Lung (tissue), 12 donors: Measurements from ENCODE around the gene ABHD16B. TPM values are rescaled to one million over a fixed set of nuclear protein-coding genes. Genes with fewer than 3 reads are reported as not detected.

Experiments used
- ATAC-seq: fragments of 200-7000 bp; cut with Tn5 transposase; one replicate; pipeline ENCODE4 v1.9.1; 2020; ENCODE audit warnings: moderate number of reproducible peaks; ENCODE audit not compliant: insufficient read depth, low FRiP score
- DNase-seq, 3 donors: peaks; one replicate each; pipeline ENCODE4 v3.0.0-alpha.2; 2013 to 2017
- H3K27ac ChIP-seq, 2 donors: one replicate each; pipeline ENCODE4 v1.5.1; 2013; ENCODE audit warnings: mild to moderate bottlenecking in 2 of 2, moderate library complexity in 2 of 2, control low read depth in 1 of 2, inconsistent platforms in 1 of 2, low read depth in 1 of 2, low read length in 1 of 2
- H3K27me3 ChIP-seq, 3 donors: one replicate each; pipeline ENCODE4 v1.5.1; 2013; ENCODE audit warnings: low read length in 2 of 3; ENCODE audit not compliant: control insufficient read depth in 3 of 3, insufficient read depth in 3 of 3
- H3K36me3 ChIP-seq, 4 donors: one replicate each; pipeline ENCODE4 v1.5.1; 2013; ENCODE audit warnings: low read length in 4 of 4, mild to moderate bottlenecking in 1 of 4, moderate library complexity in 1 of 4; ENCODE audit not compliant: control insufficient read depth in 4 of 4, insufficient read depth in 4 of 4
- H3K4me1 ChIP-seq, 5 donors: one replicate each; pipeline ENCODE4 v1.5.1; 2013; ENCODE audit warnings: low read length in 5 of 5, mild to moderate bottlenecking in 2 of 5, moderate library complexity in 1 of 5; ENCODE audit not compliant: control insufficient read depth in 5 of 5, insufficient read depth in 5 of 5
- H3K4me3 ChIP-seq: one replicate; pipeline ENCODE4 v1.5.1; 2013; ENCODE audit warnings: mild to moderate bottlenecking, control low read depth, moderate library complexity
- H3K9ac ChIP-seq, 2 donors: one replicate each; pipeline ENCODE4 v1.5.1; 2013; ENCODE audit warnings: low read length in 2 of 2, control low read depth in 1 of 2; ENCODE audit not compliant: insufficient read depth in 1 of 2
- H3K9me3 ChIP-seq, 4 donors: one replicate each; pipeline ENCODE4 v1.5.1; 2013; ENCODE audit warnings: low read length in 3 of 4, mild to moderate bottlenecking in 1 of 4, moderate library complexity in 1 of 4; ENCODE audit not compliant: control insufficient read depth in 4 of 4, insufficient read depth in 3 of 4
- WGBS, 2 donors: extraction: QIAGEN DNeasy Blood & Tissue Kit; methylation state at CpG; one replicate each; pipeline ENCODE4 v1.1.7; 2013; 5-methylcytosine and 5-hydroxymethylcytosine counted together
- polyA plus RNA-seq, 2 donors: library from polyadenylated mRNA; stranded (reverse); fragments of 200-250 nt; gene quantifications; one replicate each; pipeline ENCODE4 v1.2.1, GENCODE V29; 2013
- total RNA-seq, 2 donors: library from RNA; depleted of rRNA in 1 of 2; stranded (reverse); fragments of >200 nt in 1 of 2; gene quantifications; one replicate each; pipeline ENCODE4 v1.2.1, GENCODE V29; 2014 to 2021
- TF ChIP-seq, protein P1 (sequence below): IDR thresholded peaks from 2 replicates; pipeline ENCODE4 v1.5.1; 2012; ENCODE audit warnings: mild to moderate bottlenecking; ENCODE audit errors: control extremely low read depth, extremely low read depth
- donor health status: control.
- donor health status: control.
- donor health status: Bipolar disorder and iron deficiency.
- donor health status: healthy.
- donor health status: DM: yes; HTN: yes; CAD: no.

Gene ABHD16B
- total and polyA plus RNA-seq, 4 donors, result 0.89 to 1.5 TPM; not detected in 2

DNA sequence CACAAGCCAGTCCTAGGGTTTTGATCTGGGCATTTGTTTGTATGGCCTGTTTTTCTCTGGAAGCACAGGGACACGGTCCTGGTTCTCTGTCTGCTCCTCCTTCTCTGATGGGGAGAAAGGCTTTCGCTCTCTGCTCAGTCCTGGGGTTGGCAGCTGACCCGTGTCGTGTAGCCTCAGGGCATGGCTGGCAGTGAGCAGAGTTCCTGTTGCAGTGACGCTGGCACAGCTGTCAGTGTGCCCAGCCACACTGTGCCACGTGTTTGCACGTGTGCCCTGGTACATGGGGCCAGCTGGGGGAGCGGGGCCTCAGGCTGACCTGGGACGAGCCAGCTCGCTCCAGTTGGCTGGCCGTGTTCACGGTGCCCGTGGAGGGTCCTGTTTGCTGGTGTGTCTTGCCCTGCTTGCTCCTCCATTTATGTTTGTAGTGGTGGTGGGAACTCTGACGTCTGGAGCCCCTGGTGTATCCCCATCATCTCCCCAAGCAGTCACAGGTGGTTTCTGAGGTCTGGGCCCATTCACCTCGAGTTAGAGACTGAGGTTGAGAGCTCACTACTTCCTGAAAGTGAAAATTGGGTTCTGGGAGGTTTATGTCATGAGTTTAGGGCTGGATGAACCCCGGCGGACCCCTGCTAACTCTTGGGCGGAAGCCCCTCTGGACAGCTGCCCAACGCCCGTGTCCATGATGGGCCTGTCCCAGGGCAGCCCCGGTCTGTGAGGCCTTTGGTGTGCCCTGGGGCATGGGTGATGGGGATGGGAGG is 23.4 kb downstream of the ABHD16B start:
- Histone ChIP-seq H3K36me3 (peaks cover 3 to 70% (median 8%) of the 10 kb centered on the region in 4 donors), H3K4me3 (no peak overlapping the region), H3K4me1 (no peaks in the 10 kb centered on the region), H3K27ac (no peak overlapping the region), H3K27me3 (no peaks in the 10 kb centered on the region), H3K9me3 (no peaks in the 10 kb centered on the region), H3K9ac (no peak overlapping the region)
- ATAC-seq (no peak), DNase-seq (no peak)
- 91 to 92% methylated on average over 21 of the region's 21 CpGs for WGBS, 2 donors
- TF ChIP-seq, protein P1, sequence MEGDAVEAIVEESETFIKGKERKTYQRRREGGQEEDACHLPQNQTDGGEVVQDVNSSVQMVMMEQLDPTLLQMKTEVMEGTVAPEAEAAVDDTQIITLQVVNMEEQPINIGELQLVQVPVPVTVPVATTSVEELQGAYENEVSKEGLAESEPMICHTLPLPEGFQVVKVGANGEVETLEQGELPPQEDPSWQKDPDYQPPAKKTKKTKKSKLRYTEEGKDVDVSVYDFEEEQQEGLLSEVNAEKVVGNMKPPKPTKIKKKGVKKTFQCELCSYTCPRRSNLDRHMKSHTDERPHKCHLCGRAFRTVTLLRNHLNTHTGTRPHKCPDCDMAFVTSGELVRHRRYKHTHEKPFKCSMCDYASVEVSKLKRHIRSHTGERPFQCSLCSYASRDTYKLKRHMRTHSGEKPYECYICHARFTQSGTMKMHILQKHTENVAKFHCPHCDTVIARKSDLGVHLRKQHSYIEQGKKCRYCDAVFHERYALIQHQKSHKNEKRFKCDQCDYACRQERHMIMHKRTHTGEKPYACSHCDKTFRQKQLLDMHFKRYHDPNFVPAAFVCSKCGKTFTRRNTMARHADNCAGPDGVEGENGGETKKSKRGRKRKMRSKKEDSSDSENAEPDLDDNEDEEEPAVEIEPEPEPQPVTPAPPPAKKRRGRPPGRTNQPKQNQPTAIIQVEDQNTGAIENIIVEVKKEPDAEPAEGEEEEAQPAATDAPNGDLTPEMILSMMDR, result no peak

DNA sequence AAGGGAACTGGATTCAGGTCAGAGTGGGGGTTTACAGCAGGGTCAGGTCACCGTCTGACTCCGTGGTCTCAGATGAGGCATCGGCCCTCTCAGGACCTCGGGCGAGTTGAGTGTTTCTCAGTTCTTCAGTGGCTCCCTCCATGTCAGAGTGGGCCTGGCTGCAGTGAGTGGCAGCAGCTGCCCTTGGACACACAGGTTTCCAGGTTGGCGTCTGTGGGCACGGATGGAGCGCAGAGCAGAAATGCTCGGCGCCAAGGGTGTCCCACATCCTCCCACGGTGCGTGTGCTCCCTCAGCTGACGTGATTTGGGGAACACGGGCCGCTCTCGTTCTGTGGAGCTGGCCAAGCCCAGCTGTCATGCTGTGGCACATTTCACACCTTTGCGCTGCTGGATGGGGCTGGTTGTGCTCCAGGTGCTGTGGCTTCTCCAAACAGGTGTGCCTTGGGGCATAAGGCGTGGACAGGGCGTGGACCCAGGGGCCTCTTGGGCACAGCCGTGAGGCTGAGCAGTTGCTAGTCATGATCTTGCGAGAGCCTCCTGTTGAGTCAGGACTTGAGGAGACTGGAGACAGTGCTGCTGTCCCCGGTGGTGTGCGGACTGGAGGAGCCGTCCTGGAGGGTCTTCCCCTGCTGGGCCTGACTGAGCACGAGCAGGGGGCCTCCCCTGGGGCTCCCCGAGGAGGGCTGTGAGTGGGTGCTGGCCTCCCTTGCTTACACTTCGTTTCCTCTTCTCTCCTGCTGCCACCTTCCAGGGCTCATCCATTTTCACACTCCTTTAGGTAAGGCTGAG is 24.2 kb downstream of the ABHD16B start:
- Histone ChIP-seq H3K27me3 (no peaks in the 10 kb centered on the region), H3K4me3 (no peak overlapping the region), H3K9ac (no peak overlapping the region), H3K9me3 (no peaks in the 10 kb centered on the region), H3K27ac (no peak overlapping the region), H3K4me1 (peaks cover 0 to 3% (median 0%) of the 10 kb centered on the region in 5 donors), H3K36me3 (peaks cover 6 to 74% (median 12%) of the 10 kb centered on the region in 4 donors)
- WGBS, 2 donors, result 88 to 91% methylated on average over 26 to 27 of the region's 27 CpGs
- DNase-seq, result no peak
- no peak for ATAC-seq
- TF ChIP-seq, protein P1, result no peak

DNA sequence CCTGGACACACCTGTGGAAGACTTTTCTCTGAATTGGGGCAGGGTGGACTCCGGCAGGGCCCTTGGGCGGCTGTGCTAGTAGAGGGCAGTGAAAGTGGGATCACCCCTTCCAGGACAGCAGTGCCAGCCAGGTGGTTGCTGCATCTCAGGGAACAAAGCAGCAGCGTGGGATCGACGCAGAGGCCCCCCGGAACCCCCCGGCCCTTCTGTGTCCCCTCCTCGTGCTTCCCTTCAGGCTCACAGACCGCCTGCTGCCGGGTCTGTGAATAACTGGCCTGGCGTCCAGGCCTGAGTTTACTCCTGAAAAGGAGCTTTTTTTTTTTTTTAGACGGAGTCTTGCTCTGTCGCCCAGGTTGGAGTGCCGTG is 24.7 kb downstream of the ABHD16B start:
- 97% methylated on average over 13 to 14 of the region's 14 CpGs for WGBS, 2 donors
- H3K36me3 ChIP-seq, result peaks cover 9 to 79% (median 13%) of the 10 kb centered on the region in 4 donors

More for the DNA sequence above, 24.7 kb downstream of the ABHD16B start:
- no peak for ATAC-seq
- TF ChIP-seq, protein P1, result no peak
- Histone ChIP-seq H3K9me3 (no peaks in the 10 kb centered on the region), H3K27ac (no peak overlapping the region), H3K9ac (no peak overlapping the region), H3K4me1 (peaks cover 0 to 3% (median 0%) of the 10 kb centered on the region in 5 donors), H3K27me3 (no peaks in the 10 kb centered on the region), H3K4me3 (no peak overlapping the region)
- no peak for DNase-seq
